HEK293T (cell line): ENCODE measurements around the gene AGPS.
"Not testable (repeated sequence)": the region's sequence is repeated elsewhere in the genome, so short reads cannot be mapped to it uniquely, and the experiment has no call there.

ENCODE experiments used
- CTCF ChIA-PET: fragments of 350-600 bp; formaldehyde crosslinking; extraction: SDS; loops from one replicate; lab custom pipeline; 2021; ENCODE audit warnings: antibody characterized with exemption, inconsistent platforms; lab: Yijun Ruan, JAX
- POLR2A ChIA-PET: fragments of 350-600 bp; formaldehyde crosslinking; extraction: SDS; loops from one replicate; lab custom pipeline; 2020; ENCODE audit warnings: antibody characterized with exemption, inconsistent platforms; lab: Yijun Ruan, JAX
- DNase-seq: peaks from one replicate; pipeline ENCODE4 v3.0.0; 2012; ENCODE audit warnings: mixed read lengths; ENCODE audit errors: extremely low spot score
- ARNT ChIP-seq: fragments of 450-650 bp; IDR thresholded peaks from 2 replicates; pipeline ENCODE4 v1.6.1; 2017; ENCODE audit warnings: mild to moderate bottlenecking
- BHLHE40 ChIP-seq: fragments of 450-650 bp; IDR thresholded peaks from 2 replicates; pipeline ENCODE4 v1.6.1; 2016; ENCODE audit warnings: mild to moderate bottlenecking, moderate library complexity, borderline replicate concordance
- CTBP1 ChIP-seq: fragments of 450-650 bp; IDR thresholded peaks from 2 replicates; pipeline ENCODE4 v1.6.1; 2016; ENCODE audit warnings: borderline replicate concordance
- ELF4 ChIP-seq: fragments of 450-650 bp; IDR thresholded peaks from 2 replicates; pipeline ENCODE4 v1.6.1; 2017; ENCODE audit warnings: antibody characterized with exemption
- FOXA1 ChIP-seq: fragments of 450-650 bp; IDR thresholded peaks from 2 replicates; pipeline ENCODE4 v1.6.1; 2016; ENCODE audit warnings: mild to moderate bottlenecking
- FOXK2 ChIP-seq: fragments of 450-650 bp; IDR thresholded peaks from 2 replicates; pipeline ENCODE4 v1.6.1; 2016; ENCODE audit warnings: mild to moderate bottlenecking
- FOXM1 ChIP-seq: fragments of 450-650 bp; IDR thresholded peaks from 2 replicates; pipeline ENCODE4 v1.6.1; 2017; ENCODE audit warnings: mild to moderate bottlenecking, borderline replicate concordance
- HDGF ChIP-seq: fragments of 450-650 bp; IDR thresholded peaks from 2 replicates; pipeline ENCODE4 v1.6.1; 2017; ENCODE audit warnings: antibody characterized with exemption, borderline replicate concordance
- L3MBTL2 ChIP-seq: fragments of 450-650 bp; conservative IDR thresholded peaks from 2 replicates; pipeline ENCODE4 v1.6.1; 2016; ENCODE audit warnings: mild to moderate bottlenecking
- NFRKB ChIP-seq: fragments of 450-650 bp; IDR thresholded peaks from 2 replicates; pipeline ENCODE4 v1.6.1; 2016; ENCODE audit warnings: mild to moderate bottlenecking, moderate library complexity
- PKNOX1 ChIP-seq: fragments of 450-650 bp; IDR thresholded peaks from 2 replicates; pipeline ENCODE4 v1.6.1; 2016
- SP1 ChIP-seq: fragments of 450-650 bp; IDR thresholded peaks from 2 replicates; pipeline ENCODE4 v1.6.1; 2017
- SUZ12 ChIP-seq: fragments of 450-650 bp; IDR thresholded peaks from 2 replicates; pipeline ENCODE4 v1.6.1; 2016; ENCODE audit warnings: mild to moderate bottlenecking
- TARDBP ChIP-seq: fragments of 450-650 bp; IDR thresholded peaks from 2 replicates; pipeline ENCODE4 v1.6.1; 2016
- ZNF384 ChIP-seq: fragments of 450-650 bp; IDR thresholded peaks from 2 replicates; pipeline ENCODE4 v1.6.1; 2016

The AGPS gene

GRCh38 chr2:177445200-177445599 is 52.6 kb downstream of the AGPS start:
- DNase-seq, result no peak
- ChIA-PET POLR2A (no interaction called here), CTCF (interaction anchor here (1.1 kb wide), 1 partner anchor 328 kb away, joined by 3 read pairs; no protein-coding TSS in a partner anchor)
- TF ChIP-seq CTBP1 (no peak), HDGF (no peak), TARDBP (no peak)

- DNase-seq, result no peak
- ChIA-PET CTCF (no interaction called here), POLR2A (no interaction called here)
- TF ChIP-seq HDGF (no peak), SP1 (no peak), L3MBTL2 (no peak), NFRKB (no peak), FOXM1 (no peak), SUZ12 (no peak), FOXA1 (no peak), PKNOX1 (no peak), BHLHE40 (no peak), TARDBP (no peak), ZNF384 (no peak), ELF4 (no peak), FOXK2 (no peak)
Observed at GRCh38 chr2:177448031-177448430, 55.5 kb downstream of the AGPS start.

GRCh38 chr2:177449159-177449558 is 56.6 kb downstream of the AGPS start:
- ChIA-PET POLR2A (no interaction called here), CTCF (no interaction called here)
- no peak for TF ChIP-seq ELF4
- no peak for DNase-seq

GRCh38 chr2:177455187-177455586 is 62.6 kb downstream of the AGPS start:
- POLR2A ChIA-PET, result no interaction called here

GRCh38 chr2:177459756-177460155 is 67.2 kb downstream of the AGPS start:
- POLR2A ChIA-PET, DNase-seq, CTCF ChIA-PET: not testable (repeated sequence)

More at GRCh38 chr2:177455187-177455586, 62.6 kb downstream of the AGPS start:
- CTCF ChIA-PET, result no interaction called here
- no peak for DNase-seq
- TF ChIP-seq FOXA1 (no peak), TARDBP (no peak), PKNOX1 (no peak), FOXM1 (no peak), FOXK2 (no peak), ARNT (no peak), BHLHE40 (no peak), NFRKB (no peak), HDGF (no peak), ELF4 (no peak), CTBP1 (no peak)

GRCh38 chr2:177460973-177461585 is 68.5 kb downstream of the AGPS start:
- CTCF ChIA-PET, result no interaction called here
- DNase-seq, result no peak
- no peak for TF ChIP-seq BHLHE40
- POLR2A ChIA-PET, result no interaction called here

GRCh38 chr2:177464549-177464948 is 72.0 kb downstream of the AGPS start:
- DNase-seq, result no peak
- TF ChIP-seq CTBP1, result no peak
- POLR2A ChIA-PET, result no interaction called here
- CTCF ChIA-PET, result no interaction called here

- CTCF ChIA-PET, result no interaction called here
- POLR2A ChIA-PET, result no interaction called here
- TF ChIP-seq ELF4 (no peak), SUZ12 (no peak), CTBP1 (no peak), HDGF (no peak), FOXA1 (no peak), BHLHE40 (no peak)
- no peak for DNase-seq
Observed at GRCh38 chr2:177465400-177466138, 73.0 kb downstream of the AGPS start.
